Activated CD4-positive, CD25-positive, alpha-beta regulatory T cell (primary cell): ENCODE data around the gene FGD2.
"Not testable (repeated sequence)": the region's sequence is repeated elsewhere in the genome, so short reads cannot be mapped to it uniquely, and the experiment has no call there.

Experiments
- DNase-seq, 4 experiments: peaks; one replicate each; lab custom pipeline; 2025; lab: John Stamatoyannopoulos, UW

The FGD2 gene

DNA sequence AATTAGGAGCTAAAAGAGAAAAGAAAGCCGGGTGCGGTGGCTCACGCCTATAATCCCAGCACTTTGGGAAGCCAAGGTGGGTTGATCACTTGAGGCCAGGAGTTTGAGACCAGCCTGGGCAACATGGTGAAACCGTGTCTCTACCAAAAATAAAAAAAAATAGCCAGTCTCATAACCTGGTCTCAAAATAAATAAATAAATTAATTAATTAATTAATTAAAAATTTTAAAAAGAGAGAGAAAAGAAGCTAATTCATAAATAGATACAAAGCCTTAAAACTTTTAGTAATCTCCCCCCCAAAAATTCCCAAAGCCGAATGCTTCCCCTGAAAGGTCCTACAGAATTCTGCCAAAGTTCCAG lies 53.5 kb downstream of the FGD2 start:
- DNase-seq = not testable (repeated sequence)

DNA sequence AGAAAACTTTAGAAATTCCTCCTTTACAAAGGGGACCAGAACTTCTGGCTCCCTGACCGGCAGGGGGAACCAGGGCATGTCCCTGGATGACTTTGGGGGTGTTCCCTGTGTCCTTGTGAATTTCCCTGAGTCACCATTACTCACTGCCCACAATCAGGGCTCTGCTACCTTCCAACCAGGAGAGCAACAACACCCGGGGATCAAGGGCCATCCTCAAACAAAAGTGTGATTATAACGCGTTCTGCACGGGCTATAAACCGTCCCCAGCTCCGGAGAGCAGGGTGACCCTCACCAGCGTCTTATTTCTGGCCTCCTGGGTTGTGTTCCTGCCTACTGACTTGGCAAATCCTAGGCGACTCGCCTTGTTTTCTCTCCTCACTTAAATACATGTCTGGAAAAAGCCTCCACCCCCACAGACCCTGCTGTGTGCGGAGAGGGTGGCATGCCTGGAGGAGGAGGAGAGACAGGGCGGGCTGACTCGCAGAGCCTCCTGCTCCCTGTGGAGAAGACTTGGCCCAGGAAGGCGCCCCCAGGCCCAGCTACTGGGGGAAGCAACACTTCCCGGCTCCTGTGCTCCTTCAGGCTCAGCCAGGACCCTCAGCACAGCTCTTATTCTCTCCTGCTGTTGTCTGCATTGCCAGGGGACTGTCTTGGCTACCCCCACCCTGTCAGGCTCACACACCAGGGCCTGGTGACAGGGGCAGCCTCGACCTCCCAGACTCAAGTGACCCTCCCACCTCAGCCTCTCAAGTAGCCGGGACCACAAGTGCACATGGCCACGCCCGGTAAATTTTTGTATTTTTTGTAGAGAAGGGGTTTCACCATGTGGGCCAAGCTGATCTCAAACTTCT lies 54.1 kb downstream of the FGD2 start:
- no peak for DNase-seq

DNA sequence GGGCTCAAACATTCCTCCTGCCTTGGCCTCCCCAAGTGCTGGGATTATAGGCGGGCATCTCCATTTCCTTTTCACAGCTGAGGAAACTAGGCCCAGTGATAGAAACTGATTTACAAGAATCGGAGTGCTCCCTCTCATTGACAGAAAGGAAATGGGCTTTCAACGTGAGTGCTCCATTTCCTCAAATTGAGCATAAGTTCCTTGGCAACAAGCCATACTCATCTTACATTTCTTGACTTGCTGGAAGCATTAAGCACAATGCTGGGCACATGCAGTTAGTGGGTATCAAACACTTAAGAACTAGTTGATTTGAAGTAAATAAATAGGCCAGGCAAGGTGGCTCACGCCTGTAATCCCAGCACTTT lies 54.7 kb downstream of the FGD2 start:
- no peak for DNase-seq

DNA sequence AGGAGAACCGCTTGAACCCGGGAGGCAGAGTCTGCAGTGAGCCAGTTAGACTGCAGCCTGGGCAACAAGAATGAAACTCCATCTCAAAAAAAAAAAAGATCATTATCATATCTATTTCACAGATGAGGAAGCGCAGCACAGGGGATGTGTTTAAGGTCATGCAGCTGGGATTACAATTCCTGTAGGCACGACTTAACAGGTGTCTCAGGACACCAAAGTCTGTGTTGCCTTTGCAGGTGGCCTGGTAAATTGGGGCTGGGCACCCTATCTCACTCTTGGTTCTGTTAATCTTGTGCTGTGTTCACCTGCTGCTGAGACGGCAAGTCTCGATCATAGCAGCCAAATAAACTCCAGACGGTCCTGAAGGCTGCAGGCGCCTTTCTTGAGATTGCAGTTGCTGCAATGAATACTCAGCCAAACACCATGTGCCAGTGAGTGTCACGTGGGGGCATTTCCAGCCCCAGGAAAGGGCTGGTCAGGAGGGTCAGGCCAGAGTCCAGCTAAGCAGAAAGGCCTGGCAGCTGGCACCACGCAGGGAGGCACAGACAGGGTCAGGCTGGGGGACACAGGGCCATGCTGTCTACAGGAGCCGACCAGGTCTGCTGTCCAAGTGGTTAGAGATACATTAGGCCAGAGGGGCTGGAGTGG lies 55.8 kb downstream of the FGD2 start:
- DNase-seq = no peak

DNA sequence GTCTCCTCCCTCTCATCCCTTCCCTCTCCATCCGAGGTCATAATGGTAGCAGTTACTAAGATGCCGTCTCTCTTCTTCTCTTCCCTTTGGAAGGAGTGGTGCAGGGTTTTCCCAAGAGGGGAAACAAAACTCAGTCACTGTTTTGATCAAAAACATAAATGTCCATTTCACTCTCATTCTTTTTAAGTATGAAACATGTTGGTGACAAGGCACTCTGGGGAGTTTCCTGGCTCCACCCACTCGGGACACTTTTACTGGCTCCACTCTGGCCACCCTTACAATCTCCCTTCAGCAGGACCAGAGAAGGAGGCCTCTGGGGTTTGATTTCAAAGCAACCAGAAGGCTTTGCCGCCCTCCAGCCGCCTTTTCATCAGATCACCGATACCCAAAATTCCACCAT lies 57.0 kb downstream of the FGD2 start:
- no peak for DNase-seq

DNA sequence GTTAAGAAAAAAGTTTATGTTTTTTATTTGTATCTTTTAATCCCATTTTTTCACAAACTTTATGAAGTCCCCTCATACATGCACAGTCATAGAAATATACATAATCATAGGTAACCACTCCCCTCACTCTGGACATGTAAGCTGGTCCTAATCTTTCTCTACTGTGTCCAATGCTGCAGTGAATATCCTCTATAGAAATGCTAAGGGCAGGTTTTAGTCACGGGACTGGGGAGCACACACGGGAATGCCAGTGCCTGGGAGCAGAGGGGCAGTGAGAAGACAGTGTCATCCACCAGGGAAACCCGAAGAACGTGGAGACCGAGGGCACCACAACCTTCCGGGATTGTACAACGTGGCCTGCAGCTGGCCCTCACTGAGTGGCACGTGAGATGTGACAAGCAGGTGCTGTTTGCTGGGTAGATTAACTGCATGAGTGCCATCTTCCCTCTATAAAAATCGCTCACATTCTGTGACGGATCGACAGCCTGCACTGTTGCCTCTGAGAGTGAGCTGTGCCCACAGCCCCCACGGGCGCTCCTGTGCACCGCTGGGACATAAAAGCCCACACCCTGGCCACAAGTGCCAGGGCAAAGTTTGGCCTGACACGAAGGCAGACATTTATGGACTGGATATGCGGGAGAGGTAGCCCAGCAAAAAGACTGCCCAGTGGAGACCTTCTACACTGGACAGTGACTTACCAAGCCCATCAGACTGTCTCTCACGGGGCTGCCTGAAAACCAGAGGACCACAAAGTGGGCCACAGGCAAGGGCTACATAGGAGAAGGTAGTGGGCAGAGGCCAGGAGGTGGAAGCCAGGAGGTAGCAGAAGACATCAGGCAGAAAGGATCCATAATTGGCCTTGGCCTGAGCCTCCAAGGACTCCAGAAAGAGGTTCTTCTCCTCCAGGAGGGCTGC lies 63.2 kb downstream of the FGD2 start:
- DNase-seq = no peak

DNA sequence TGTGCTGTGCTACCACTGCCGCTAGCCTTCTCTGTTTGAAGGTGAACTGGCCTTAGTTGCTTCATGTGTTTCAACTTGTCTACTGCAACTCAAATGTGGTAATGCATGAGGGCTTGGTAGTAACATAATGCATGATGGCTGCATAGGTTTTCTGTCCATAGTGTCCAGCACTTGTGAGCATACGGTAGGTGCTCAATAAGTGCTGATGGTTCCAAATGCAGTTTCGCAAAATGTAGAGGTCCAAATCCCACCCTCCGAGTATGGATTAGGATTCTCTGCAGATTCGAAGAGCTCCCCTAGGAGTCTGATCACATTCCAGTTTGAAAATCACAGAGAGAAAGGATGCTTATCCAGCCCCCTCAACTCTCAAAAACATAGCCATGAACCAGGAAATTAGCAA lies 64.2 kb downstream of the FGD2 start:
- no peak for DNase-seq

DNA sequence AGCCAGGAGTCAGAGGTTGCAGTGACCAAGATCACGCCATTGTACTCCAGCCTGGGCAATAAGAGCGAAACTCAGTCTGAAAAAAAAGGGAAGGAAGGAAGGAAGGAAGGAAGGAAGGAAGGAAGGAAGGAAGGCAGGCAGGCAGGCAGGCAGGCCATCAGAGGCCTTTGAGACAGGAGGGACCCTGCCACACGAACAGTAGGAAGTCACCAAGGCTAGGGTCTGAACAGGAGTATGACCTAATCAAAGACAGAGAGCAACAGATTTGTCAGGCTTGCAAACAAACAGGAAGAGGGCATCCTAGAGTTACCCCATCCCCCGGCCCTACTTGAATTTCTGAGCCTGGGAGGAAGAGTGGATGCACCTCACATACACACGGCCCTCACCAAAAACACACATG lies 67.1 kb downstream of the FGD2 start:
- DNase-seq = no peak

DNA sequence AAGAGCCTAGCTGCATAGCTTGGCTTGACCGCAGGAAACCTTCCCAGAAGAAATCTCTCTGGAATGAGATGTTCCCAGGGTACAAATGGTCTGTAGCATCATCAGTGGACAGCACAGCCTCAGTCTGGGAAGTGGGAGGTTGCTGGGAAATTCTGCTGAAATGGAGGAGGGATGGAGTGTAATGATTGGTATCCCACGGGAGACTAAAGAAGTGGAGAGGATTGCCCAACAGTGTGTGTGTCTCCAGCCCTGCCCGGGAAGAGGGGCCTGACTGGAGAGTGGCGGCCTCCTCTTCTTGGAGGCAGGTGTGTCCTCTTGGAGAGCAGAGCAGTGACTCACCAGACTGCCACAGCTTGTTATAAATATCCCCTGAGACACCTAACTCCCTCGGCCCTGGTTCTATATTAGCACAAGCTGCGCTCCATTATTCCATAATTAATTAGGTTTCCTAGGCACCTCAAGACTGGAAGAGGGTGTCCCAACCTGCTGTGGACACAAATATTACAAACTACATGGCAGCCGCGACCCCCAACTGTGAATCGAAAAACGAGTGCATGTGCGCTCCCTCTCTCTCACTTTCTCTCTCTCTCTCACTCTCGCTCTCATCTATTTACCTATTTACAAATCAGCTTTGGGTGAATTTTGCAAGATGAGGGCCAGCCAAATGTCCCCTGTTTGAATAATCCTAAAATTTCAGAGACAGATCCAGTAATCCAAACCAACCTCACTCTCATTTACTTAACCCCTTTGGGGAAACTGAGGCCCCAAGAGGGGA lies 68.8 kb downstream of the FGD2 start:
- no peak for DNase-seq

DNA sequence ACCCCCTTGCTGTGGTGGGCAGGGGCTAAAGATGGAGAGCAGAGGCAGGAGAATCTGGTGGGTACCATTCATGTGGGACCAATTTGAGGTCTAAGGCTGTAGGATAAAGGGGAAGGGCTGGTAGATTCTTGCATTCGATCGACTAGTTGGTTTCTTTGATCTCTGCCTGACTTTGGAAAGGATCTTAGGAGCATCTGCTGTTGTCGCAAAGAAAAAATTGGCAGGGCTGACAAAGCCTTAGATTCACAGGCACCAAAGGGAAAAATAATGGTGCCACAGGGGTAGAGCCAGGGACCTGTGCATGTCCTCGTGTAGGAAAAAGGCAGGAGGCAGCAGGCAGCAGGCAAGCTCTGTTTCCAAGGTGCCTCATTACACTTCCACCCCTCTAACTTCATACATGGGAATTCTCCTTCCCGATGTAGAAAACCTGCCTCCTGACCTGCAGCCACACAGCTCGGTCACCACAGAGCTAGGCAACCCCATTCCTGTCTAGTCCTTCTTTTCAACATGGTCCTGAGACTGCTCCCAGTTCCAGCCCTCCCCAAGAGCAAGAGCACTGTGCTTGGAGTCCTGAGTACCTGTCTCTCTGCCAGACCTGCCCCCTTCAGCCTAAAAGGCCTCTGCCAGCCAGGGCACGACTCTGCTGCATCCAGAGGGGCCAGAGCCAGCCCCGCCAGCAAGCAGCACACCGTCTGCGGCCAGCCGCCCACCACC lies 71.9 kb downstream of the FGD2 start:
- no peak for DNase-seq

DNA sequence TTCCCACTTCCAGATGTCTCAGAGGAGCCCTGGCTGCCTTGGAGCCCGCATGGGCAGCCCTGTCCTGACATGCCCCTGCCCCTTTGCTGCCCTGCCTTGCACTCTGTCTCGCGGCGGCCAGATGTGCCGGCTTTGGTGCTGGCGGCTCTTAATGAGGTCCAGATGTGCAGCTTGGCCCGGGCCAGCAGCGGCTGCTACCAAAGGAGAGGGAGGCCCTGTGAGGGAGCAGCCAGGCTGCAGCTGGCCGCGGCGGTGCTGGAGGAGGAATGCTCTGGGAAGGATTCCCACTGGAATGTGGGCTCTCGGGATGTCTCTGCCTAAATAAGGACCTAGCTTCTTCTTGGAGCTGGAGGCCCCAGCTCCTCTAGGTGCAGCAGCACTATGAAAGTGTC lies 72.4 kb downstream of the FGD2 start:
- no peak for DNase-seq
